Measurements from ENCODE around the gene CELF6. TPM values are rescaled to one million over a fixed set of nuclear protein-coding genes. Genes with fewer than 3 reads are reported as not detected.

CELF6 gene
- total and polyA plus RNA-seq, 2 experiments from 2014 or later = 0.14 TPM; not detected in 1

DNA sequence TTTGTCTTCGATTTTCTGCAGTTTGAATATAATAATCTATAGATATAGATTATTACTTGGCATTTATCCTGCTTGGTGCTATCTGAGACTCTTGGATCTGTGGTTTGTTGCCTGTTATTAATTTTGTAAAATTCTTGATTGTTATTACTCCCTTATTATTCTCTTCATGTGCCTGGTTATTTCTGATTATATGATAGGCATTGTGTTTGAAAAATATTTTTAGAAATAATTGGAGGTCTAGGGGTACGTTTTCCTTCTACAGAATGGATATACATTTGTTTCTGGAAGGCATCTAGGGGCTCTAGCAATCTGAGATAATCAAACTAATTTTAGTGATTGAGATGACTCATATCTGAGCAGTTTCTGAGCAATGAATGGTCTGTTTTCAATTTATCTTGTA, 14.9 kb upstream of the CELF6 start:
- no peak overlapping the region for H3K27ac Mint-ChIP-seq
- Histone ChIP-seq H3K9me2 (ENCODE audit: insufficient read depth) (no peaks in the 10 kb centered on the region), H3K27ac (ENCODE audit: low read depth) (no peak overlapping the region), H3K4me1 (ENCODE audit: insufficient read depth) (no peaks in the 10 kb centered on the region), H4K20me1 (replicated peaks; ENCODE audit: insufficient read depth) (no peaks in the 10 kb centered on the region), H3K79me2 (replicated peaks; ENCODE audit: insufficient read depth) (no peaks in the 10 kb centered on the region), H3K4me3 (no peak overlapping the region), H3K4me2 (no peak overlapping the region), H3F3A (replicated peaks; ENCODE audit: low read depth) (no peaks in the 10 kb centered on the region), H3K27me3 (ENCODE audit: insufficient read depth) (no peaks in the 10 kb centered on the region), H2AFZ (no peak overlapping the region), H3K36me3 (ENCODE audit: insufficient read depth) (no peaks in the 10 kb centered on the region)
- H3K4me3 Mint-ChIP-seq = no peak overlapping the region
- TF ChIP-seq ZNF331 (CRISPR knock-in tag; IDR thresholded peaks at IDR 0.05; ENCODE audit: low read depth) (no peak), JUNB (IDR thresholded peaks at IDR 0.05; ENCODE audit: unreplicated experiment) (no peak), EZH2 (IDR thresholded peaks at IDR 0.05; ENCODE audit: low read depth, unreplicated experiment) (no peak), STAT1 (IDR thresholded peaks at IDR 0.05; ENCODE audit: unreplicated experiment) (no peak), ZNF114 (CRISPR knock-in tag; IDR thresholded peaks at IDR 0.05) (no peak), ZNF462 (CRISPR knock-in tag; IDR thresholded peaks at IDR 0.05) (no peak), CREB1 (CRISPR knock-in tag; IDR thresholded peaks at IDR 0.05; ENCODE audit: low read depth) (no peak), CTCF (conservative IDR thresholded peaks at IDR 0.05; ENCODE audit: low read depth in 2 of 2) (no peak)
- TF ChIP-seq, protein P1, sequence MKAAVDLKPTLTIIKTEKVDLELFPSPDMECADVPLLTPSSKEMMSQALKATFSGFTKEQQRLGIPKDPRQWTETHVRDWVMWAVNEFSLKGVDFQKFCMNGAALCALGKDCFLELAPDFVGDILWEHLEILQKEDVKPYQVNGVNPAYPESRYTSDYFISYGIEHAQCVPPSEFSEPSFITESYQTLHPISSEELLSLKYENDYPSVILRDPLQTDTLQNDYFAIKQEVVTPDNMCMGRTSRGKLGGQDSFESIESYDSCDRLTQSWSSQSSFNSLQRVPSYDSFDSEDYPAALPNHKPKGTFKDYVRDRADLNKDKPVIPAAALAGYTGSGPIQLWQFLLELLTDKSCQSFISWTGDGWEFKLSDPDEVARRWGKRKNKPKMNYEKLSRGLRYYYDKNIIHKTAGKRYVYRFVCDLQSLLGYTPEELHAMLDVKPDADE (IDR thresholded peaks at IDR 0.05) = no peak
- TF ChIP-seq, protein P2, sequence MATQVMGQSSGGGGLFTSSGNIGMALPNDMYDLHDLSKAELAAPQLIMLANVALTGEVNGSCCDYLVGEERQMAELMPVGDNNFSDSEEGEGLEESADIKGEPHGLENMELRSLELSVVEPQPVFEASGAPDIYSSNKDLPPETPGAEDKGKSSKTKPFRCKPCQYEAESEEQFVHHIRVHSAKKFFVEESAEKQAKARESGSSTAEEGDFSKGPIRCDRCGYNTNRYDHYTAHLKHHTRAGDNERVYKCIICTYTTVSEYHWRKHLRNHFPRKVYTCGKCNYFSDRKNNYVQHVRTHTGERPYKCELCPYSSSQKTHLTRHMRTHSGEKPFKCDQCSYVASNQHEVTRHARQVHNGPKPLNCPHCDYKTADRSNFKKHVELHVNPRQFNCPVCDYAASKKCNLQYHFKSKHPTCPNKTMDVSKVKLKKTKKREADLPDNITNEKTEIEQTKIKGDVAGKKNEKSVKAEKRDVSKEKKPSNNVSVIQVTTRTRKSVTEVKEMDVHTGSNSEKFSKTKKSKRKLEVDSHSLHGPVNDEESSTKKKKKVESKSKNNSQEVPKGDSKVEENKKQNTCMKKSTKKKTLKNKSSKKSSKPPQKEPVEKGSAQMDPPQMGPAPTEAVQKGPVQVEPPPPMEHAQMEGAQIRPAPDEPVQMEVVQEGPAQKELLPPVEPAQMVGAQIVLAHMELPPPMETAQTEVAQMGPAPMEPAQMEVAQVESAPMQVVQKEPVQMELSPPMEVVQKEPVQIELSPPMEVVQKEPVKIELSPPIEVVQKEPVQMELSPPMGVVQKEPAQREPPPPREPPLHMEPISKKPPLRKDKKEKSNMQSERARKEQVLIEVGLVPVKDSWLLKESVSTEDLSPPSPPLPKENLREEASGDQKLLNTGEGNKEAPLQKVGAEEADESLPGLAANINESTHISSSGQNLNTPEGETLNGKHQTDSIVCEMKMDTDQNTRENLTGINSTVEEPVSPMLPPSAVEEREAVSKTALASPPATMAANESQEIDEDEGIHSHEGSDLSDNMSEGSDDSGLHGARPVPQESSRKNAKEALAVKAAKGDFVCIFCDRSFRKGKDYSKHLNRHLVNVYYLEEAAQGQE (IDR thresholded peaks at IDR 0.05; ENCODE audit: unreplicated experiment) = no peak
- no peaks in the 10 kb centered on the region for H3K9me3 Mint-ChIP-seq
- H3K27me3 Mint-ChIP-seq (ENCODE audit: insufficient read depth, low read depth, poor library complexity) = peaks cover 2% of the 10 kb centered on the region
- no peaks in the 10 kb centered on the region for H3K36me3 Mint-ChIP-seq (ENCODE audit: low read depth)
- H3K4me1 Mint-ChIP-seq = no peaks in the 10 kb centered on the region
- DNase-seq (ENCODE audit: low spot score) = no peak
- no peak for ATAC-seq
